Activated naive CD8-positive, alpha-beta T cell treated with anti-CD3 and anti-CD28 coated beads, Interleukin-2, amount 50 U/mL, for 24 hours (primary cell): Measurements from ENCODE around the gene TNFRSF1B.

Experiments used
- ATAC-seq: fragments of 150-1000 bp; cut with Tn5 transposase; one replicate; pipeline ENCODE4 v1.10.0; 2021
- DNase-seq: peaks from one replicate; pipeline ENCODE4 v3.0.0; 2021
- H3K27ac Mint-ChIP-seq: one replicate; pipeline ENCODE4 v1.8.0; 2021; ENCODE audit warnings: mild to moderate bottlenecking, mixed read lengths
- H3K27me3 Mint-ChIP-seq: one replicate; pipeline ENCODE4 v1.8.0; 2021; ENCODE audit warnings: mixed read lengths
- H3K36me3 Mint-ChIP-seq: one replicate; pipeline ENCODE4 v1.8.0; 2021; ENCODE audit warnings: low read depth, mixed read lengths
- H3K4me1 Mint-ChIP-seq: one replicate; pipeline ENCODE4 v1.8.0; 2021; ENCODE audit warnings: mixed read lengths
- H3K4me3 Mint-ChIP-seq: one replicate; pipeline ENCODE4 v1.8.0; 2021; ENCODE audit warnings: mild to moderate bottlenecking, moderate library complexity, mixed read lengths
- H3K9me3 Mint-ChIP-seq: one replicate; pipeline ENCODE4 v1.8.0; 2021; ENCODE audit warnings: mixed read lengths

TNFRSF1B gene

DNA sequence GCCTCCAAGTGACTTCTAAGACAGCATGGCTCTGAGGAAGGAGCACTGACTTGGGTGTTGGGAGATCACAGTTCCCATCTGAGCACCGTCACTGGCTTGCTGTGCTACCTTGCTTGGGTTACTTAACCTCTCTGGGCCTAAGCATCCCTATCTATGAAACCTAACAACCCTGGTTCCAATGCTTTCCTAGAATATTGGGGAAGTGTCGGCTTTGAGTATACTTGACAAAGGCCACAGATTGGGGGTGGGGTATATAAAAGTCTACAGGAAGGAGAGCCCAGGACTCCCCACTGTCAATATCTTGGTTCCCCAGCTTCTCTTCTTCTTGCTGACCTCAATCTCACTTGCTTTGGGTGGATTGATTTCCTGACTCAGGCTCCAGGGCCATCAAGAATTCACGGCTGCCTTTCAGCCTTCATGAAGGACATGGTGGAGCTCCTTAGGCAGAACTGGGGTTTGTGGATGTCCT lies 6.3 kb downstream of the TNFRSF1B start:
- peaks cover 5% of the 10 kb centered on the region for H3K9me3 Mint-ChIP-seq
- ATAC-seq = no peak

GRCh38 chr1:12173631-12174121 lies 6.9 kb downstream of the TNFRSF1B start:
- H3K36me3 Mint-ChIP-seq = peaks cover 63% of the 10 kb centered on the region
- H3K4me3 Mint-ChIP-seq = peak overlapping the region; percentile 83
- peak overlapping the region; percentile 98 for H3K27ac Mint-ChIP-seq
- peaks cover 96% of the 10 kb centered on the region for H3K4me1 Mint-ChIP-seq
- ATAC-seq (peak; percentile 35), DNase-seq (peak; percentile 92)
- H3K9me3 Mint-ChIP-seq = peaks cover 5% of the 10 kb centered on the region
- peaks cover 3% of the 10 kb centered on the region for H3K27me3 Mint-ChIP-seq

More for the DNA sequence above, 6.3 kb downstream of the TNFRSF1B start:
- Mint-ChIP-seq H3K27me3 (peaks cover 2% of the 10 kb centered on the region), H3K36me3 (peaks cover 62% of the 10 kb centered on the region), H3K4me1 (peaks cover 93% of the 10 kb centered on the region), H3K27ac (peak overlapping the region; percentile 98), H3K4me3 (peak overlapping the region; percentile 83)
- no peak for DNase-seq

- peaks cover 61% of the 10 kb centered on the region for H3K36me3 Mint-ChIP-seq
Measured at GRCh38 chr1:12174924-12175810, 8.4 kb downstream of the TNFRSF1B start.

DNA sequence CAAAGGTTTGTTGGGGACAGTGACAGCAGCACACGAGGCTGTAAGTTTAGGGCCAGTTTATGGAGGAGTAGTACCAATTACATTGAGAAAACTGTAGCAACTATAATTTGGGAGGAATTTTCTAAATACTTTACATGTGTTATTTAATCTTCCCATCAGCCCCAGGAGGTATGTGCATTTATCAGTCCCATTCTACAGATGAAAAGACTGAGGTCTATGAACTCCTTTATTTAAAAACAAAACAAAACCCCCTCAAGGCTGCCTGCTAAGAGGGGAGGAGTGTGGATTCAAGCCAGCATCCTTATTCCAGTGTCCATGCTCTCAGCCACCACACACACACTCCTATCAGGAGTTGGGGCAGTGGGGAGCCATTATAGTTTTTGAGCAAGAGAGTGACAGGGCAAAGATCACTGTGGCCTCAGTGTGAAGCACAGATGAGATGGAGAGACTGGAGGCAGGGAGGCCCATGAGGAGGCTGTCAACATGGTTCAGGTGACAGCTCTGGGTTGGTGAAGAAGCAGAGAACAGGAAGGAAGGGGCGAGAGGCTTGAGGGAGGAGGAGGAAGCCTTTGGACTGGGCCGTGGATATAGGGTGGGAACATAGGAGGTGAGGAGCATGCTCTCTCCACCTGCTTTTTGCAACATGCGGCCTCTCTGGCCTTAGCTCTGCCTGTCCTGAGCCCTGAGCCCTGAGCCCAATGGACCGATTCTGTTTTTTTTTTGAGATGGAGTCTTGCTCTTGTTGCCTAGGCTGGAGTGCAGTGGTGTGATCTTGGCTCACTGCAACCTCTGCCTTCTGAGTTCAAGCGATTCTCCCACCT lies 9.7 kb downstream of the TNFRSF1B start:
- peaks cover 58% of the 10 kb centered on the region for H3K36me3 Mint-ChIP-seq
- peak overlapping the region; percentile 75 for H3K4me3 Mint-ChIP-seq
- peaks cover 3% of the 10 kb centered on the region for H3K27me3 Mint-ChIP-seq
- H3K27ac Mint-ChIP-seq = peak overlapping the region; percentile 99
- peaks cover under 1% of the 10 kb centered on the region for H3K9me3 Mint-ChIP-seq
- peaks cover 95% of the 10 kb centered on the region for H3K4me1 Mint-ChIP-seq
- DNase-seq = no peak
- no peak for ATAC-seq

More at GRCh38 chr1:12174924-12175810, 8.4 kb downstream of the TNFRSF1B start:
- DNase-seq (no peak), ATAC-seq (no peak)
- H3K27ac Mint-ChIP-seq = peak overlapping the region; percentile 99
- peak overlapping the region; percentile 83 for H3K4me3 Mint-ChIP-seq
- peaks cover 96% of the 10 kb centered on the region for H3K4me1 Mint-ChIP-seq
- peaks cover 3% of the 10 kb centered on the region for H3K27me3 Mint-ChIP-seq
- H3K9me3 Mint-ChIP-seq = peaks cover 5% of the 10 kb centered on the region

DNA sequence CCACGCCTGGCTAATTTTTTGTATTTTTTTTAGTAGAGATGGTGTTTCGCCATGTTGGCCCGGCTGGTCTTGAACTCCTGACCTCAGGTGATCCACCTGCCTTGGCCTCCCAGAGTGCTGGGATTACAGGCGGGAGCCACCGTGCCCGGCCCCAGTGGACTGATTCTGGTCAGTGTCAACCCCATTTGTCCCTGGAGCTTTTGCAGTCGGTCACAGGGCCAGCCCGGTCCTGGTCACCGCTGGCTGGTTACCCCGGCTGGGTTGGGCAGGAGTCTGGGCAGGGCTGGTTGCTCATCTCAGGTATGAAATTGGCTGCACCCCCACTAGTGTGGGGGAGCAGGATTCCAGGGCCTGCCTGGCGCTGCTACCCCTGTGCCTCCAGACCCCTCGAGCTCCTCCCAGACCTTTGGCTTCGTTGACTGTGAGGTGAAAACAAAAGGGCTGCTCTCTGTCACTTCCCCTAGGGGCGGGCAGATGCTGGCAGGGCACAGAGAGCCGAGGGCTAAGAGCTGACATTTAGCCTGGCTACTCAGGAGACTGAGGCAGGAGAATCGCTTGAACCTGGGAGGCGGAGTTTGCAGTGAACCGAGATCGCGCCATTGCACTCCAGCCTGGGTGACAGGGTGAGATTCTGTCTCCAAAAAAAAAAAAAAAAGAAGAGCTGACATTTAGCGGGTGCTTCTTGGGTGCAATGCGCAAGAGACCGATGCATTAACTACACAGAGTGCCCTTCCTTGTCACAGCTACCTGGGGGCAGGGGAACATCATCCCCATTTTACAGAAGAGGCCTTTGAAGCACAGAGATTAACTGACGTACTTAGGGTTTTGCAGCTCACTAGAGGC lies 10.6 kb downstream of the TNFRSF1B start:
- H3K4me1 Mint-ChIP-seq = peaks cover 95% of the 10 kb centered on the region
- H3K4me3 Mint-ChIP-seq = peak overlapping the region; percentile 82
- DNase-seq = peak; percentile 54
- H3K36me3 Mint-ChIP-seq = peaks cover 60% of the 10 kb centered on the region
- peak overlapping the region; percentile 99 for H3K27ac Mint-ChIP-seq
- peak; percentile 5 for ATAC-seq
- no peaks in the 10 kb centered on the region for H3K9me3 Mint-ChIP-seq
- peaks cover 3% of the 10 kb centered on the region for H3K27me3 Mint-ChIP-seq

GRCh38 chr1:12177999-12178441 lies 11.2 kb downstream of the TNFRSF1B start:
- Mint-ChIP-seq H3K36me3 (peaks cover 56% of the 10 kb centered on the region), H3K27ac (peak overlapping the region; percentile 99), H3K9me3 (no peaks in the 10 kb centered on the region), H3K27me3 (peaks cover 3% of the 10 kb centered on the region), H3K4me3 (peak overlapping the region; percentile 82), H3K4me1 (peaks cover 95% of the 10 kb centered on the region)
- peak; percentile 94 for DNase-seq
- peak; percentile 70 for ATAC-seq

DNA sequence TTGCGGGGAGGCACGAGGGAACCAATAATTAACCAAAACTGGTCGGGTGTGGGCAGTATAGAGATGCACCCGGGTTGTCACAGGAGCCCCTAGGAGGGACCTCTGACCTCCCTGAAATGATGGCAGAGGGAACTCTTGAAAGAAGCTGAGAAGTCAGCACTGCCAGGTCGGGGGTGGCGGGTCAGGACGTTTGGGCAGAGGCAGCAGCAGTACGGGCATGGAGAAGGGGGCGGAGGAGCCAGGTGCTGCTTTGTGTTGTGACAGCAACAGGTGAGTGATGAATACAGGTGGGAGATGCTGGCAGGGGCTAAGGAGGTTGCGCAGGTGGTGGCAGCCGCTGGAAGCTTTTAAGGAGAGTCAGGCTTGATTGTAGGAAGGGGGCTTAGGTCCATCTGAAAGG lies 11.7 kb downstream of the TNFRSF1B start:
- Mint-ChIP-seq H3K4me3 (peak overlapping the region; percentile 82), H3K27ac (peak overlapping the region; percentile 99), H3K27me3 (peaks cover 3% of the 10 kb centered on the region), H3K36me3 (peaks cover 56% of the 10 kb centered on the region), H3K4me1 (peaks cover 94% of the 10 kb centered on the region), H3K9me3 (no peaks in the 10 kb centered on the region)
- DNase-seq (no peak), ATAC-seq (peak; percentile 21)

GRCh38 chr1:12179111-12179519 lies 12.3 kb downstream of the TNFRSF1B start:
- peak; percentile 74 for ATAC-seq

DNA sequence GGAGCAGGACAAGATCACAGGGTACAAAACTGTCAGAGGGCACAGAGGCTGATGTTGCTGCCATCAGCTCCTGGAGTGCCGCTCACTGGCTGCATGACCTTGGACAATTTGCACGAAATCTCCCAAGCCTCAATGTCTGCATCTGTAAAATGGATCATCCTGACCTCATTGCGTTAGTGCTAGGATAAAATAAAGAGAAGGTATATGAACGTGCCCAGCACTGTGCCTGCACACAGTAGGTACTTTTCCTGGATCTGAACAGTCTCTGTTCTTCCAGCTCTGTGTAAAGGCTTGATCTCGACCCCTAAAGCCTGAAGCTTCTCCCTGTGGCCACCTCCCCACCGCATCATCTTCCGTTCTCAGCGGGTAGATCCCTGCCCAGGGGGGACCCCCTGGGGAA lies 12.9 kb downstream of the TNFRSF1B start:
- H3K27ac Mint-ChIP-seq = peak overlapping the region; percentile 99
- H3K4me3 Mint-ChIP-seq = peak overlapping the region; percentile 48
- peaks cover 1% of the 10 kb centered on the region for H3K27me3 Mint-ChIP-seq
- H3K9me3 Mint-ChIP-seq = no peaks in the 10 kb centered on the region
- H3K36me3 Mint-ChIP-seq = peaks cover 56% of the 10 kb centered on the region
- ATAC-seq = no peak
- peaks cover 92% of the 10 kb centered on the region for H3K4me1 Mint-ChIP-seq
- DNase-seq = no peak

More at GRCh38 chr1:12179111-12179519, 12.3 kb downstream of the TNFRSF1B start:
- H3K4me3 Mint-ChIP-seq = peak overlapping the region; percentile 82
- H3K9me3 Mint-ChIP-seq = no peaks in the 10 kb centered on the region
- peak overlapping the region; percentile 99 for H3K27ac Mint-ChIP-seq
- peaks cover 94% of the 10 kb centered on the region for H3K4me1 Mint-ChIP-seq
- peaks cover 1% of the 10 kb centered on the region for H3K27me3 Mint-ChIP-seq
- peak; percentile 85 for DNase-seq
- peaks cover 59% of the 10 kb centered on the region for H3K36me3 Mint-ChIP-seq

DNA sequence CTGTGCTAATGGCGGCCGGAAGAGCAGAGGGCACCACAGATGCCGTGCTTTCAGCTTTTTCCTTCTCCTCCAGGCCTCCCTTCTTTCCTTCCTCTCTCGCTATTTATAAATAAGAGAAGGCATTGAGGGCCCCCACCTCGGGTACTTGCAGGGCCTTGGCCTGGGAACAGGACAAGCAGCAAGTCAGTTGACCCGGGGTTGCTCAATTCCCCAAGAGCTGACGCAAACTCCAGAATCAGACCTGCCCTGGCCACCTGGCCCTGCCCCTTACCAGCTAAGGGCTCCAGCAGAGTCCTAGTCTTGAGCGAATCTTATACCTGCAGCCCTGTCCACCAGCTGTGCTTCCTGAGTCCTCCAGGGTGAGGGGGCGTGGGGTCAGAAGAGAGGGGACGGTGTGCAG lies 13.5 kb downstream of the TNFRSF1B start:
- no peak for ATAC-seq
- Mint-ChIP-seq H3K4me3 (no peak overlapping the region), H3K27me3 (peaks cover 1% of the 10 kb centered on the region), H3K4me1 (peaks cover 92% of the 10 kb centered on the region), H3K36me3 (peaks cover 54% of the 10 kb centered on the region), H3K9me3 (no peaks in the 10 kb centered on the region), H3K27ac (no peak overlapping the region)
- no peak for DNase-seq

DNA sequence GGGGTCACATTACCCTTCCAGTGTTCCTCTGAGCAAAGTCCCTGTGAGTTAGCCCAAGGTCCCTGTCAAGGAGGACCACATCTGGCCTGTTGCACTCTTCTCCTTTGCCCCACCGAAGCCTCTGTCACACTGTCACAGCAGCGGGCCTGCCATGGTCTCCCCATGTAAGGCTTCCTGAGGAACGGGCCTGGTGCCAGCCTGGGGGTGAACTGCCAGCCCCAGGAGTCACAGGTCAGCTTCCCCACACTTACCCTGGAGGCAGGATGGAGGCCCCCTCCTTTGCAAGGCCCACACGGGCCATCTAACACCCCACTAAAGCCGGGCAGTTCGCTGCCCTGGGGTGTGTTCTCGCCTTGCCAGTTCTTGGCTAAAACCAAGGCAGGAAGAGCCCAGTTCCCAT lies 14.1 kb downstream of the TNFRSF1B start:
- Mint-ChIP-seq H3K36me3 (peaks cover 48% of the 10 kb centered on the region), H3K4me1 (peaks cover 92% of the 10 kb centered on the region), H3K27ac (peak overlapping the region; percentile 62), H3K27me3 (peaks cover 1% of the 10 kb centered on the region), H3K9me3 (no peaks in the 10 kb centered on the region), H3K4me3 (no peak overlapping the region)
- DNase-seq = no peak
- no peak for ATAC-seq

DNA sequence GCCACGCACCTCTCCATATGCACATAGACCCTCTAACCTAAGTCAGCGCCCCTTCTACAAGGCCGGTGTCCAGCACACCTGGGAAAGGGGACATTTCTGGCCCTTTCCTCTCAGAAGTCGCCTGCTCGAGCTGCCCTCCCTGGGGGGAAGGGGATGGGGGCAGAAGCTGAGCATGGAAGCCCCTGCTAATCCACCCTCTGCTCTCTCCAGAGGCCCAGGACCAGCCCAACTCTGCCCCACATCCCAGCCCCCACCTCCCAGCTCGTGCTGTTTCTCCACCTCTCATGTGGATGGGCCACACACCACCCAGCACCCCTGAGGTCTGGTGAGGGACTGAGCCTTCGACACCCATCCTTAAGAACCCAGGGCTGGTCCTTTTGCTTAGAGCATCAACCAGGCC lies 14.8 kb downstream of the TNFRSF1B start:
- DNase-seq = no peak
- Mint-ChIP-seq H3K27me3 (peaks cover 1% of the 10 kb centered on the region), H3K4me1 (peaks cover 89% of the 10 kb centered on the region), H3K27ac (peak overlapping the region; percentile 62), H3K9me3 (no peaks in the 10 kb centered on the region), H3K4me3 (no peak overlapping the region), H3K36me3 (peaks cover 44% of the 10 kb centered on the region)
- ATAC-seq = no peak

DNA sequence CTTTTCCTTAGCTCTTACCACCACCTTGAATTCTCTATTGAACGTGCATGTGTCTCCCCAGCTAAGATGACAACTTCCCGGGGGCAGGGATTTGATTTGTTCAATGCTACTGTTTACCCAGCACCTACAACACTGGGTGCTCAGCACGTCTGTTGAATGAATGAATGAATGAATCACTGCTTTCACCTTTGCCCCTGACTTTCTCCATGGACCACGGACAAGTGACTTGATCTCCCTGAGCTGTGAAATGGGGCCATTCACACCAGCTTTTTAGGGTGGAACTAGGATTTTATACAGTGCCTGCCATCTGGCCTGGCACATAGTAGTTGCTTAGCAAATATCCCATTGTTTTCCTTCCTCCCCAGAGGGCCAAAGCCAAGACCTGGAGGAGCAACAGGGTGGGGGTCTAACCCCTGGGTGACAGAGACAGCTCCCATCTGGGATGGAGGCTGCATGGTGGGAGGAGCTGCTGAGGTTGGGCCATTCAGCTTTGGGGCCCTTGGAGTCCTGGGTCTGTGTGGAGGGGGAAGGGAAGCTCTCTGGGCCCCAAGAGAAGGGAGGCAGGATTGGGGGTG lies 15.7 kb downstream of the TNFRSF1B start:
- peaks cover 46% of the 10 kb centered on the region for H3K36me3 Mint-ChIP-seq

More for the DNA sequence above, 15.7 kb downstream of the TNFRSF1B start:
- ATAC-seq (no peak), DNase-seq (no peak)
- Mint-ChIP-seq H3K27ac (peak overlapping the region; percentile 57), H3K27me3 (peaks cover 1% of the 10 kb centered on the region), H3K4me3 (no peak overlapping the region), H3K9me3 (no peaks in the 10 kb centered on the region), H3K4me1 (peaks cover 87% of the 10 kb centered on the region)
